ENCODE results near the gene KHDC4. TPM values are rescaled to one million over a fixed set of nuclear protein-coding genes. Genes with fewer than 3 reads are reported as not detected.

Gene KHDC4
- total RNA-seq, 1 experiment from 2014 or later: 57.7 TPM

- Histone ChIP-seq H3K27me3 (ENCODE audit: insufficient read depth, low read length) (no peaks in the 10 kb centered on the region), H2AK5ac (ENCODE audit: insufficient read length, low read length) (no peak overlapping the region), H2BK120ac (ENCODE audit: low read depth, low read length, poor library complexity, severe bottlenecking) (no peak overlapping the region), H3K4ac (ENCODE audit: low read depth, low read length) (no peak overlapping the region), H3K9me3 (ENCODE audit: control insufficient read depth, low read depth, low read length) (no peaks in the 10 kb centered on the region), H3K9ac (ENCODE audit: extremely low read depth, insufficient read length, low read length) (no peak overlapping the region), H3T11ph (ENCODE audit: low read length) (no peak overlapping the region), H3K18ac (ENCODE audit: insufficient read length, low read depth, low read length) (no peak overlapping the region), H4K8ac (replicated peaks; ENCODE audit: insufficient read length, low read depth, low read length) (no peak overlapping the region), H2BK20ac (ENCODE audit: low read depth, low read length, poor library complexity, severe bottlenecking) (no peak overlapping the region), H2BK5ac (ENCODE audit: insufficient read length, low read length) (no peak overlapping the region), H4K5ac (ENCODE audit: insufficient read length, low read depth, low read length) (no peak overlapping the region), H2BK15ac (ENCODE audit: low read depth, low read length) (no peak overlapping the region), H3K56ac (ENCODE audit: insufficient read length, low read depth, low read length) (no peak overlapping the region), H3K79me1 (ENCODE audit: insufficient read depth, low read depth, low read length, poor library complexity, severe bottlenecking) (peaks cover 9% of the 10 kb centered on the region), H4K91ac (ENCODE audit: insufficient read length, low read depth, low read length) (no peak overlapping the region), H4K20me1 (ENCODE audit: control insufficient read depth, insufficient read depth, insufficient read length) (no peaks in the 10 kb centered on the region), H3K14ac (ENCODE audit: insufficient read depth, low read length) (no peak overlapping the region), H3K27ac (ENCODE audit: insufficient read length, low read depth, low read length) (no peak overlapping the region), H3K23ac (ENCODE audit: insufficient read length, low read depth, low read length) (no peak overlapping the region), H3K79me2 (ENCODE audit: insufficient read depth, low read length) (peaks cover 18% of the 10 kb centered on the region; the same call in 1 of the 2 replicates), H2AFZ (ENCODE audit: low read length) (no peak overlapping the region), H2BK12ac (ENCODE audit: insufficient read length, low read depth, low read length) (no peak overlapping the region), H3K4me2 (ENCODE audit: insufficient read depth, insufficient read length, low read length) (no peak overlapping the region), H3K23me2 (ENCODE audit: insufficient read length, low read depth, low read length, poor library complexity, severe bottlenecking) (no peaks in the 10 kb centered on the region), H3K4me1 (ENCODE audit: insufficient read depth, low read length) (no peaks in the 10 kb centered on the region; the same call in 1 of the 2 replicates)
- H3K4me3 Mint-ChIP-seq: no peak overlapping the region
- peaks cover 54 to 77% (median 67%) of the 10 kb centered on the region in 3 experiments for H3K36me3 Mint-ChIP-seq (ENCODE audit: insufficient read depth in 1 of 3, low read depth in 3 of 3)
- no peaks in the 10 kb centered on the region for H3K27me3 Mint-ChIP-seq (ENCODE audit: low read depth)
- WGBS (ENCODE audit: extremely low coverage, insufficient read length, low lambda C conversion rate): no CpG with 5 or more reads among the region's 5 CpGs
- no peak for TF ChIP-seq CTCF (conservative IDR thresholded peaks at IDR 0.05)
- no peaks in the 10 kb centered on the region for H3K9me3 Mint-ChIP-seq
- peaks cover 17 to 21% of the 10 kb centered on the region in 2 experiments for H3K4me1 Mint-ChIP-seq
- DNase-seq: no peak
- H3K27ac Mint-ChIP-seq: no peak overlapping the region
These were observed 5.2 kb downstream of the KHDC4 start for GRCh38 chr1:155929057-155929456.

All from H9 (cell line).